DOHH2 (cell line): ENCODE measurements around the gene KCTD5.
"Not testable (repeated sequence)": the region's sequence is repeated elsewhere in the genome, so short reads cannot be mapped to it uniquely, and the experiment has no call there.

Experiments used
- CTCF ChIP-seq: fragments of 200-600 bp; sonication (generic); IDR thresholded peaks from one replicate; pipeline ENCODE4 v1.5.1; 2014; ENCODE audit warnings: antibody characterized with exemption, mild to moderate bottlenecking, low read depth, low read length; ENCODE audit not compliant: poor library complexity, severe bottlenecking
- EZH2phosphoT487 ChIP-seq: fragments of 200-600 bp; sonication (generic); IDR thresholded peaks from 2 replicates; pipeline ENCODE4 v1.6.1; 2017; ENCODE audit warnings: borderline replicate concordance, mild to moderate bottlenecking, antibody characterized with exemption, low read length, moderate library complexity, mixed read lengths

DNA sequence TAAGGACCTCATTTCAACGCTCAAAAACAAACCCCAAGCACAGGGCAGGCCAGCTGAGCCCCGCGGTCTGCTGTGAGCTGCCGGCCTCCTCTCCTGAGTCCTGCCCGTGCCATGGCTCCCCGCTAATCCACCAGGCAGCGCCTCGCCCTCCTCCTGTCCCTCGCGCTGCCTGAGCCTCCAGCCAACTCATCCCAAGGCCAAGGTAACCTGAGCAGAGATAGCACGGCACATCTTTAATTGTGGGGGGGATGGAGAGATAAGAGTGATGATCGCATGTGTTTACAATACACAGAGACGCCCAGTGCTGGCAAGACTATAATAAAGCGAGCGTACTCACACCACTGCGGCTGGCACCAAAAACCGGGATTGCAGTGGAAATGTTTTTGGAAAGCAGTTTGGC, 39.8 kb upstream of the KCTD5 start:
- TF ChIP-seq CTCF, EZH2phosphoT487: not testable (repeated sequence)
